Measurements from ENCODE around the gene C1orf216. TPM values are rescaled to one million over a fixed set of nuclear protein-coding genes. Genes with fewer than 3 reads are reported as not detected.
"Not testable (repeated sequence)": the region's sequence is repeated elsewhere in the genome, so short reads cannot be mapped to it uniquely, and the experiment has no call there.

C1orf216 gene
- total RNA-seq, 1 donor from 2014 or later, result 6.3 TPM

DNA sequence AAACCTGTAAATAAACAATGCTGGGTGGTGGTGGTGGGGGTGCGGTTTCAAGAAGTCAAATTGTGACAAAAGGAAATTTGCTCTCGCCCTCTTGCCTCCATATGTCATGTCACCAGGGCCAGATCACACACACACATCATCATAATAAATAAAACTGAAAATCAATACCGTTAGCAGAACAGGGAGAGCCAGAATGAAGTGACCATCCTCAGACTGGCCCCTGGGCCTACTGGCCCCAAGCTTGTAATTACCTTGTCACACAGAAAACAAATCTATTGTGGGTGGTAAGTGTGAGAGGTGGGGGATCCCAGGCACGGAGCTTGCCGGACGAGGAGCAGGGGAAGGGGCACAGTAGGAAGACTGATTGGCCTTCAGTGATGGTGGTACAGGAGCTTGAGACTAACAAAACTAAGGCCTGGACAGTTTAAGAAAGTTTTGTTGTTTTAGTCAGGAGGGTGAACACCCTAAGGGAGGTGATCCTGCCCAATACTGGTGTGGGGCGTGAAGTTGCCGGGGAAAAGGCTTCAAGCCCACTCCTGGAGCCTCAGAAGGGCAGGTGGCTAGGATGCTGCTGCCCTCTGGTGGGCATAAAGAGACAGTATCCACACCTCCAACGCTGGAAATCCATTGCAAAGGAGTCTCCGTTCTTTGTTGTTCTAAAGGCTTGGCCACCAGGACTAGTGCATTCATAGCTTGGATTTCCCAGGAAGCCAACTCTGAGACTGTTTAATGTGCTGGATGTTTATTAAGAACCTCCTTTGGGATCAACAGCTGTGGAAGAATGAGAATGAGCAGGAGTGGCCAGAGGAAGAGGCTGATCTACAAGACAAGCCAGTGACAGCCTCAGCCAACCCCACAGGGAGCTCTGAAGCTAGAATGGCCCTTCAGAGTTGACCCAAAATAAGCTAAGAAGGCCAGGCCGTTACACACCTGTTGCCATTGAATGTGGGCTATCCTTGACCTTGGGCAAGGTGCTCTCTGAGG lies 8.1 kb upstream of the C1orf216 start:
- FAIRE-seq, result peak; percentile 58
- DNase-seq (ENCODE audit: low read depth), result peak; percentile 44

DNA sequence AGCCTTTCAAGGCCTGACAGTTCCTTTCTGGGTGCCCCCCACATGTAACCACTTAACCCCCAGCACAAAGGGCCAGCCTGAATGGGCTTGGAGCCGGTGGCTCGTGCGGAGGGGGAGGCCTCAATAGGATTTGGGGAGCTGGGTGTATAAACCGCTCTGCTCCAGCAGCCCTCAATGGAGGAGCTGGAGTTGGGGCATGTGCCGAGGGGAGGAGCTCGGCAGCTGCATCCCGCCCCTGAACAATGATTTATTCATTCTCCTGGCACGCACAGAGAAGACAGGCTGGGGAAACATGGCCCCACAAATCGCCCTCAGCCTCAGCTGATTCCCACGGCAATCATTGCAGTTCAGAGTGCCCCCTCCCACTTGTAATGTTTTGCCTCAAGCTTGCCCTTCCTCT lies 6.9 kb upstream of the C1orf216 start:
- TF ChIP-seq, protein P1, sequence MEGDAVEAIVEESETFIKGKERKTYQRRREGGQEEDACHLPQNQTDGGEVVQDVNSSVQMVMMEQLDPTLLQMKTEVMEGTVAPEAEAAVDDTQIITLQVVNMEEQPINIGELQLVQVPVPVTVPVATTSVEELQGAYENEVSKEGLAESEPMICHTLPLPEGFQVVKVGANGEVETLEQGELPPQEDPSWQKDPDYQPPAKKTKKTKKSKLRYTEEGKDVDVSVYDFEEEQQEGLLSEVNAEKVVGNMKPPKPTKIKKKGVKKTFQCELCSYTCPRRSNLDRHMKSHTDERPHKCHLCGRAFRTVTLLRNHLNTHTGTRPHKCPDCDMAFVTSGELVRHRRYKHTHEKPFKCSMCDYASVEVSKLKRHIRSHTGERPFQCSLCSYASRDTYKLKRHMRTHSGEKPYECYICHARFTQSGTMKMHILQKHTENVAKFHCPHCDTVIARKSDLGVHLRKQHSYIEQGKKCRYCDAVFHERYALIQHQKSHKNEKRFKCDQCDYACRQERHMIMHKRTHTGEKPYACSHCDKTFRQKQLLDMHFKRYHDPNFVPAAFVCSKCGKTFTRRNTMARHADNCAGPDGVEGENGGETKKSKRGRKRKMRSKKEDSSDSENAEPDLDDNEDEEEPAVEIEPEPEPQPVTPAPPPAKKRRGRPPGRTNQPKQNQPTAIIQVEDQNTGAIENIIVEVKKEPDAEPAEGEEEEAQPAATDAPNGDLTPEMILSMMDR (IDR thresholded peaks at IDR 0.05; ENCODE audit: insufficient read depth, low read length, severe bottlenecking), result no peak
- Histone ChIP-seq H3K27me3 (ENCODE audit: control insufficient read depth, insufficient read depth, low read length) (no peaks in the 10 kb centered on the region), H3K4me3 (ENCODE audit: low read depth, low read length) (no peak overlapping the region), H3K36me3 (ENCODE audit: control insufficient read depth, insufficient read depth, low read length) (no peaks in the 10 kb centered on the region)
- no peak for DNase-seq (ENCODE audit: low read depth)
- no peak for FAIRE-seq

More for the DNA sequence above, 8.1 kb upstream of the C1orf216 start:
- TF ChIP-seq, protein P1 (IDR thresholded peaks at IDR 0.05; ENCODE audit: insufficient read depth, low read length, severe bottlenecking), result peak; percentile 95
- Histone ChIP-seq H3K27me3 (ENCODE audit: control insufficient read depth, insufficient read depth, low read length) (no peaks in the 10 kb centered on the region), H3K36me3 (ENCODE audit: control insufficient read depth, insufficient read depth, low read length) (no peaks in the 10 kb centered on the region), H3K4me3 (ENCODE audit: low read depth, low read length) (no peak overlapping the region)

DNA sequence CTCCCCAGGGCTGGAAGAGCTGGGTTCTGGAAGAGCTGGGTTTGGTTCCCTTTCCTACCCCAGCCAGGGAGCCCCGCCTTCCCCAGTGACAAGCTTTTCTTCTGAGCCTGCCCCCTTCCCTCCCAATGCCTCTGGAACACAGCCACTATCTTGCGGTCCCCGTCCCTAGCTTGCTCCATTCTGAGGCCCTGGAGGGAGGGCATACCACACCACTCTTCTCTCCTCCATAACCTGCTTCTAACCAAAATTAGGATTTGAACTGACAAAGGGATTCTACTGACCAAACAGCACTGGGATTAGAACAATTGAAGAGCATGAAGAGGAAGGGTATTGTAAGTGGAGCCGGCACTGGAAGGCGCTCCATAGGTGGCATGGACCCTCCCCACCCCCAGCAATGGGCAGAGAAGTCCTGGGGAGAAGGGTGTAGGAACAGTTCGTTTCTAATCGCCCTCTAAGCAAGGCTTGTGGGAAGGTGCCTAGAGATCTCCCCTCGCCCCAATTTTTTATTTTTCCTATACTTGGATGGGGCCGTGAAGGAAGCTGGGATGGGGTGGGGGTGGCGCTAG lies 690 bp downstream of the C1orf216 start:
- DNase-seq (ENCODE audit: low read depth) (peak; percentile 16), FAIRE-seq (no peak)
- Histone ChIP-seq H3K4me3 (ENCODE audit: low read depth, low read length) (peak overlapping the region; percentile 83), H3K27me3 (ENCODE audit: control insufficient read depth, insufficient read depth, low read length) (no peaks in the 10 kb centered on the region), H3K36me3 (ENCODE audit: control insufficient read depth, insufficient read depth, low read length) (no peaks in the 10 kb centered on the region)
- TF ChIP-seq, protein P1 (IDR thresholded peaks at IDR 0.05; ENCODE audit: insufficient read depth, low read length, severe bottlenecking), result no peak

DNA sequence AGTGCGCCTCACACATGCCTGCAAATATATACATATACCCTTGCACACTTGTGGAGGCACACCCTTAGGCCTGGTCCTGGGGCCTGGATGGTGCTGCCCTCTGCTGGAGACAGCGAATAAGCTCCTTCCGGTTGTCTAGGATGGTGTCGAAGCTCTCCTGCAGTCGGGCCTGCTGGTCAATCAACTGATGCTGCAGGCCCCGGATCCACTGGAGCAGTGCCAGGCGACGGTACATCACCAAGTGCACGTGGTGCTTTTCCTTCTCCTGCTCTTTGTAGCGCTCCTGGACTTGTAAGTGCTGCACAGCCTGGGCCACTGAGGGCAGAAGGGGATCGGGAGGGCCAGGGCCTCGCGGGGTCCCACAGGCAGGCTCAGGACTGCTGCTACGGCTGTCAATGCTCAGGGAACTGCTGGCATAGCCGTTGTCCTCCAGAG lies 3.1 kb downstream of the C1orf216 start:
- DNase-seq (ENCODE audit: low read depth) (peak; percentile 65), FAIRE-seq (no peak)
- TF ChIP-seq, protein P1 (IDR thresholded peaks at IDR 0.05; ENCODE audit: insufficient read depth, low read length, severe bottlenecking), result peak; percentile 92
- no peak overlapping the region for H3K4me3 ChIP-seq (ENCODE audit: low read depth, low read length)
- H3K27me3 ChIP-seq (ENCODE audit: control insufficient read depth, insufficient read depth, low read length), result no peaks in the 10 kb centered on the region
- no peaks in the 10 kb centered on the region for H3K36me3 ChIP-seq (ENCODE audit: control insufficient read depth, insufficient read depth, low read length)

DNA sequence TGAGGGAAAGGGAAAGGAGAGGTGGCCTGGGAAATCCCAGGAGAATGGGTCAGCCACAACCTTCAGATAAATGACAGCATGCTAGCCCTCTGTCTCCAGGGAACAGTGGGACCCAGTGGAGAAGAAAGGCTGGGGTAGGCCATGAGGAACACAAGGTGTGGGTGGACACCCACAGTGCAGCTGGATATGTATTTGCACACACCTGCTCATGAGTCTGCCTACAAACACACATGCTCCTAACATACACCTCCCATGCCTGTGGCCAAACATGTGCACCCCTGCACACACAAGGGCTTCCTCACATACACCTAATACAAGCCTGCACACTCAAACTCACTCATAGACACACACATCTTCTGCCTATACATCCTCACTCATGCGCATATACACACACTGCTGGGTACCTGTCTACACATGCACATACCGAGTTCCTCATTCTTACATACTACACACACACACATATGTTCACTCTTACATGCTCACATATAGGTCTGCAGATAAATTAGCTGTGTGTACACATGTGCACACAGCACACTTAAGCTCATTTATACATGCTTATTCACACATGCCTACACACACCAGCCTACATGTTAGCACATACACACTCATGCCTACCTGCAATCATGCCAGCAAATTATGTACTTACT lies 3.6 kb downstream of the C1orf216 start:
- no peaks in the 10 kb centered on the region for H3K36me3 ChIP-seq (ENCODE audit: control insufficient read depth, insufficient read depth, low read length)
- no peak for FAIRE-seq
- TF ChIP-seq, protein P1 (IDR thresholded peaks at IDR 0.05; ENCODE audit: insufficient read depth, low read length, severe bottlenecking), result no peak

DNA sequence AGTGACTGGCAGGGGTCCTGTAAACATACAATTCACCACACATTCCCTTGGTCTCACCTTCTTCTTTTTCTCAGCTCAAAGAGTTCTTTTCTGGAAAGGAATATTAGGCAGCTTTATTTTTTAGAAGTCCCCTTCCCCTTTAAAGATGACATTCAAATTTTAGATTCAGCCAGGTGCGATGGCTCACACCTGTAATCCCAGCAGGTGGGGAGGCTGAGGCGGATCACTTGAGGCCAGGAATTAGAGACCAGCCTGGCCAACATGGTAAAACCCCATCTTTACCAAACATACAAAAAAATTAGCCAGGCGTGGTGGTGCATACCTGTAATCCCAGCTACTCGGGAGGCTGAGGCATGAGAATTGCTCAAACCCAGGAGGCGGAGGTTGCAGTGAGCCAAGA lies 7.6 kb downstream of the C1orf216 start:
- peaks cover 11% of the 10 kb centered on the region for H3K27me3 ChIP-seq (ENCODE audit: control insufficient read depth, insufficient read depth, low read length)
- not testable (repeated sequence) for H3K36me3 ChIP-seq (ENCODE audit: control insufficient read depth, insufficient read depth, low read length); H3K4me3 ChIP-seq (ENCODE audit: low read depth, low read length); DNase-seq (ENCODE audit: low read depth); FAIRE-seq

More for the DNA sequence above, 3.6 kb downstream of the C1orf216 start:
- DNase-seq (ENCODE audit: low read depth), result no peak
- H3K27me3 ChIP-seq (ENCODE audit: control insufficient read depth, insufficient read depth, low read length), result no peaks in the 10 kb centered on the region
- H3K4me3 ChIP-seq (ENCODE audit: low read depth, low read length), result no peak overlapping the region

Data from bronchial epithelial cell (primary cell).